Ovary (tissue), 3 donors: Measurements from ENCODE around the gene ZDHHC22.

Source experiments
- POLR2A ChIP-seq: fragments of 450-650 bp; IDR thresholded peaks from one replicate; pipeline ENCODE4 v1.6.1; 2017; ENCODE audit warnings: antibody characterized with exemption, mild to moderate bottlenecking, moderate library complexity
- TF ChIP-seq, protein P1 (sequence below), 3 donors: fragments of 450-650 bp in 2 of 3; fragments of 200-600 bp in 1 of 3; IDR thresholded peaks; one replicate each; pipeline versions ENCODE4 v1.5.1 to v1.8.0; 2016 to 2022; ENCODE audit warnings: antibody characterized with exemption in 3 of 3, mild to moderate bottlenecking in 1 of 3
- donor health status: DM: no; HTN: no; CAD: no.

DNA sequence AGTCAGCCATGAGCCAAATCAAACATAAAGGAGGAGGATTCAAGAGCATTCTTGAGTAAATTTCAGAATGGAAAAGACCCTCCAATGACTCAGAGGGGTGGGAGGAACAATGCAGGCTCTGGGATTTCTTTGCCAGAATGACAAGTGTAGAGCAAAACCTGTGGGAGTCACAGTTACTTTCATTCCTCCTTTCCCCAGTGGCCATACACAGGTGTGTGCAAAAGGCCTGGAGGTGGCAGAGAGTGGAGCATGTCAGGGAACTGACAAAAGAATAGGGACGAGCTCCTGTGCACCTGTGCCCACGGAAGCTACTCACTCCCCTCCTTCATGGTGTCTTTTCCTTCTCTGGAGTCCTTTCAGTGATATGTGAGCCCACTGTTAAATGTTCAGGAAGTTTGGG, 52.9 kb downstream of the ZDHHC22 start:
- TF ChIP-seq, protein P1, sequence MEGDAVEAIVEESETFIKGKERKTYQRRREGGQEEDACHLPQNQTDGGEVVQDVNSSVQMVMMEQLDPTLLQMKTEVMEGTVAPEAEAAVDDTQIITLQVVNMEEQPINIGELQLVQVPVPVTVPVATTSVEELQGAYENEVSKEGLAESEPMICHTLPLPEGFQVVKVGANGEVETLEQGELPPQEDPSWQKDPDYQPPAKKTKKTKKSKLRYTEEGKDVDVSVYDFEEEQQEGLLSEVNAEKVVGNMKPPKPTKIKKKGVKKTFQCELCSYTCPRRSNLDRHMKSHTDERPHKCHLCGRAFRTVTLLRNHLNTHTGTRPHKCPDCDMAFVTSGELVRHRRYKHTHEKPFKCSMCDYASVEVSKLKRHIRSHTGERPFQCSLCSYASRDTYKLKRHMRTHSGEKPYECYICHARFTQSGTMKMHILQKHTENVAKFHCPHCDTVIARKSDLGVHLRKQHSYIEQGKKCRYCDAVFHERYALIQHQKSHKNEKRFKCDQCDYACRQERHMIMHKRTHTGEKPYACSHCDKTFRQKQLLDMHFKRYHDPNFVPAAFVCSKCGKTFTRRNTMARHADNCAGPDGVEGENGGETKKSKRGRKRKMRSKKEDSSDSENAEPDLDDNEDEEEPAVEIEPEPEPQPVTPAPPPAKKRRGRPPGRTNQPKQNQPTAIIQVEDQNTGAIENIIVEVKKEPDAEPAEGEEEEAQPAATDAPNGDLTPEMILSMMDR (IDR thresholded peaks at IDR 0.05), result no peak
- no peak for TF ChIP-seq POLR2A
